Hematopoietic multipotent progenitor cell treated with erythropoietin and hydrocortisone succinate and interleukin-3 and kit ligand, for 15 days (in vitro differentiated cells): ENCODE data around the gene ANAPC16.
A peak's percentile ranks its signal among the peaks of the same experiment; 100 is the strongest.
"Not testable (repeated sequence)": the region's sequence is repeated elsewhere in the genome, so short reads cannot be mapped to it uniquely, and the experiment has no call there.

Experiments
- DNase-seq: peaks from one replicate; pipeline ENCODE4 v3.0.0-alpha.2; 2015; ENCODE audit warnings: low spot score

Gene ANAPC16

DNA sequence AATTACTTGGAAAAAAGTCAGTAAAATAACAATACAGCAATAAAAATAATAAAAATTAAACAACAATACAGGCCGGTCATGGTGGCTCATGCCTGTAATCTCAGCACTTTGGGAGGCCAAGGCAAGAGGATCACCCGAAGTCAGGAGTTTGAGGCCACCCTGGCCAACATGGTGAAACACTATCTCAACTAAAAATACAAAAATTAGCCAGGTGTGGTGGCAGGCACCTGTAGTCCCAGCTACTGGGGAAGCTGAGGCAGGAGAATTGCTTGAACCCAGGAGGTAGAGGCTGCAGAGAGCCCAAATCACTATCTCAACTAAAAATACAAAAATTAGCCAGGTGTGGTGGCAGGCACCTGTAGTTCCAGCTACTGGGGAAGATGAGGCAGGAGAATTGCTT is 4.0 kb upstream of the ANAPC16 start:
- not testable (repeated sequence) for DNase-seq

DNA sequence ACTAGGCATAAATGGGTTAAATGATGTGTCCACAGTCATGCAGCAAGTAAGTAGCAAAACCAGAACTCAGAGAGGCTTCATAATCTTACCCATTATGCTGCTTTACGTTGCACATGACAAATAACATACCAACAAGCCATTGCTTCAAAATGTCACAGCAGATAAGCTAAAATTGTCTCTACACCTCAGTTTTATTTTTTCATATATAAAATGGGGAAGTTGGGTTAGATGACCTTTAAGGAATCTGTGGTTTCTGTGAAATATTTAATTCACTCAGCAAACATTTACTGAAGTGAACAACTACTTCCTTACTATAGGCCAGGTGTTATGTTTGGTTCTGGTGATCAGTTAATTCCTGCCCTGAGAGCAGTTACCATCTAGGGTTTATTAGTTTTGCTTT is 2.5 kb downstream of the ANAPC16 start:
- no peak for DNase-seq

DNA sequence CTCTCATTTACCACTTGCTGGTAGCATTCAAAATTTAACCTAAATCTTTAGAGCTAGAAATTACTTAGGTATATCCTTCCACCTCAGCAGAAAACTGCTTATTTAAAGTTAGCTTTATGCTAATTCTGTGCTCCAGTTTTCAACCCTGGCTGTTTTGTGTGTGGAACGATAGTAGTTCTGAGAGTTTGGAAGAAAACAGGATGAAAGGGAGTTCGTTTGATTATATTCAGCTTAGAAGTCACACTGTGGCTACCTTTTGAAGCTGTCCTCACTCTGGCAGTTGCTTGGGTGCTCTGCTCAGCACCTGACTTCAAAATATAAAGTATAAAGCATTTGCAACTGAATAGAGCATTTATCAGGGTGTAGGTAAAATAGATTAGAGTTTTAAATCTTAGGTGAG is 2.9 kb downstream of the ANAPC16 start:
- DNase-seq, result no peak

DNA sequence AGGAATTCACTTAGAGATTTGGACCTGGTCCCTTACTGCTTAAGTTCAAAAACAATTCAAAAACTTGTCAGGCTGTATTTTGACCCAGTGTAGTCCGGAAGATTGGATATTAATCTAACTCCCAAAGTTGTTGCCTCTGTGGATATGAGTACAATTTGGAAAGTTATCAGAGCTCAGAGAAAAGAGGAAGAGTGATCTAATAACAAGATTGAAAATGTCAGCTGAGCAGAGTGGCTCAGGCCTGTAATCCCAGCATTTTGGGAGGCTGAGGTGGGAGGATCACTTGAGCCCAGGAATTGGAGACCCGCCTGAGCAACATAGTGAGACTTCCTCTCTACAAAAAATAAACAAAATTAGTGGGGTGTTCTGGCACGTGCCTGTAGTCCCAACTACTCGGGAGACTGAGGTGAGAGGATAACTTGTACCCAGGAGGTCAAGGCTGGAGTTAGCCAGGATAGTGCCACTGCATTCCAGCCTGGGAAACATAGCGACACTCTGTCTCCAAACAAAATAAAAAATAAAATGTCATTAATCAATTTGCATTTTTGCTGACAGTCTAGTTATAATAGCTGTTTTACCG is 3.5 kb downstream of the ANAPC16 start:
- DNase-seq, result no peak

DNA sequence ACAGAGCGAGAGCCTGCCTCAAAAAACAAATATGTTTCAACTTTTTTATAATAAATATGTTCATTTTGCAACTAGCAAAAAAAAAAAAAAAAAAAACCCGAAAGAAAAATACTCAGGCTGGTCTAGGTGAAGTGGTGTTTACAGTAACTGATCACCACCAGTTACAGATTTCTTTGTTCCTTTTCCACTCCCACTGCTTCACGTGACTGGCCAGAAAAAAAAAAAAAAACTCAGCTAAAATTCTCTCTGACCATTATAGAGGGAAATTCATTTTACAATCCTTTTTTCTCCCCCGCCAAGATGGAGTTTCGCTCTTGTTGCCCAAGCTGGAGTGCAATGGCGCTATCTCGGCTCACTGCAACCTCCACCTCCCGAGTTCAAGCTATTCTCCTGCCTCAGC is 4.8 kb downstream of the ANAPC16 start:
- DNase-seq, result no peak

DNA sequence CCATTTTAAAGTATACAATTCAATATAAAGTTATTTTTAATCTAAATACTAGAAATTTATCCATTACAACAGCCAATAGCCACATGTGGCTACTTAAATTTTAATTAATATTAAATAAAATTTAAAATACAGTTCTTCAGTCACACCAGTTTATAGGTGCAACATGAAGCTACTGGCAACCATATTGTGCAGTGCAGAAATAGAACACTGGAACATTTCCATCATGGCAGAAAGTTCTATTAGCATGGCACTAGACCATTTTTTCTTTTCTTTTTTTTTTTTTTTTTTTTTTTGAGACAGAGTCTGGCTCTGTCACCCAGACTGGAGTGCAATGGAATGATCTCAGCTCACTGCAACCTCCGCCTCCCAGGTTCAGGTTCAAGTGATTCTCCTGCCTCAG is 5.5 kb downstream of the ANAPC16 start:
- no peak for DNase-seq

DNA sequence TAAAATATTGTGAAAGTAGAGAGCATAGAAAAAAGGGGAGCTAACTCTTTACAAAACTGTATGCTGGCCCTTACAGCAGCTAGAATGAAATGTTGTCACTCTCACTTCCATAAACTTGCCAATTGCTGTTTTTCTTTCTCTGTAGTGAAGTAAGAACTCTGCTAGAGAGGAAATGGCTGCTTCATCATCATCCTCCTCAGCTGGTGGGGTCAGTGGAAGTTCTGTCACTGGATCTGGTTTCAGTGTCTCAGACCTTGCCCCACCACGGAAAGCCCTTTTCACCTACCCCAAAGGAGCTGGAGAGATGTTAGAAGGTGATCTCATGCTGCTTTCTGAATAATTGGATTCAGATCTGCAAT is 7.9 kb downstream of the ANAPC16 start:
- no peak for DNase-seq

DNA sequence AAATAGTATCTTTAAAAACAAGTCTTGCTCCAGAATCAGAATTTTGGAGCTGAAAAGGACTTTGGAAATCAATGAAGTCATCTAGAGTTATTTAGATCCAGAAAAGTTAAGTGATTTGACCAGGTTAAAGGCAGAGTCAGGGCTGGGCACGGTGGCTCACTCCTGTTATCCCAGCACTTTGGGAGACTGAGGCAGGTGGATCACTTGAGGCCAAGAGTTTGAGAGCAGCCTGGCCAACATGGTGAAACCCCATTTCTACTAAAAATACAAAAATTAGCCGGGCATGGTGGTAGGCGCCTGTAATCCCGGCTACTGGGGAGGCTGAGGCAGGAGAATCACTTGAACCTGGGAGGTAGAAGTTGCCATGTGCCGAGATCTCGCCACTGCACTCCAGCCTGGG is 8.4 kb downstream of the ANAPC16 start:
- DNase-seq, result not testable (repeated sequence)

DNA sequence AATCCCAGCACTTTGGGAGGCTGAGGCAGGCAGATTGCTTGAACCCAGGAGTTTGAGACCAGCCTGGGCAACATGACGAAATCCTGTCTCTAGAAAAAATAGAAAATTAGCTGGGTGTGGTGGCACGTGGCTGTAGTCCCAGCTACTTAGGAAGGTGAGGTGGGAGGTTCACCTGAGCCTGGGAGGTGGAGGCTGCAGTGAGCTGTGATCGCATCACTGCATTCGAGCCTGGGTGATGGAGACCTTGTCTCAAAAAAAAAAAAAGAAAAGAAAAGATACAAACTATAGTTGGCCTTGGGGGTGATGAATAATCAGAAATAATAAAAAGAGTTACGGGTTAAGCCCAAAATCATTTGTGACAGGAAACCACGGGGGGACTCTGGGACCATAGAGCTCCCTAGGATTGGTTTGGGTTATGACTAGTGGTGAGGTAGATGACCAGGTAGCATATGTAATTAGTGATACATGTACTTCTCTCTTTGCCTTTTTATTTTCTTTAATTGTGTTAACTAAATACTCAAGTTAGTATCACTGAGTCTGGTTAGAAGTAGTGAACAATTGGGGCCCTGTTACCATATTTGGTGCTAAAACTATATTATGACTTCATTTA is 10.7 kb downstream of the ANAPC16 start:
- DNase-seq, result no peak

DNA sequence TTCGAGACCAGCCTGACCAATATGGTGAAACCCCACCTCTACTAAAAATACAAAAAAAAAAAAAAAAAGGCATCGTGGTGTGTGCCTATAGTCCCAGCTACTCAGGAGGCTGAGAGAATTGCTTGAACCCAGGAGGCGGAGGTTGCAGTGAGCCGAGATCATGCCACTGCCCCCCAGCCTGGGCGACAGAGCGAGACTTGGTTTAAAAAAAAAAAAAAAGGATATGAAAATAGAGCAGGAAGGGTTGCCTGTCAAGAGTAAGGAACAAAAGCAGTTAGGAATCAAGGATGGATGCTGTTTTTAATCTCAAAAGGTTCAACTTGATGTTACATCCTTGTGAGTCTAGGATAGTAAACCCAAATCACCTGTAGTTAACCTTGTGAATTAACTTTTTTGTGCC is 12.0 kb downstream of the ANAPC16 start:
- no peak for DNase-seq

DNA sequence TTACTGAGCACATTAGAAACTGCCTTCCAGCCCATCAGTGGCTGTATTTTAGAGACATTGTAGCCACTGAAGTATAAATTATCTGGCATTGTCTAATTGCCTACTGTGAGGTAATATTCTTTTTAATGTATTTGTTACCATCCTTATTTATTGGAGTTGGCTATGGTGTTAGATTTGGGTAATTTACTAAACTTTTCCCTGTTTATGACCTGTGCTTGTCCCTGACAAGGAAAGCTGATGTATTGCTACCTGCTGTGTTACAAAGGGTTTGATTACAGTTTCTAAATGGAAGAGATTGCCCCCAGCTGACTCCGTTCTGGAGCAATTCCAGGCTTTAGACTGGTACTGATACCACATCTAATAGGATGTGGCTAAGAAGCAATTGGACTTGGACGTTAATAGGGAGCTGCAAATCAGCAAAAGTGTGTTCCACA is 12.5 kb downstream of the ANAPC16 start:
- DNase-seq, result no peak

DNA sequence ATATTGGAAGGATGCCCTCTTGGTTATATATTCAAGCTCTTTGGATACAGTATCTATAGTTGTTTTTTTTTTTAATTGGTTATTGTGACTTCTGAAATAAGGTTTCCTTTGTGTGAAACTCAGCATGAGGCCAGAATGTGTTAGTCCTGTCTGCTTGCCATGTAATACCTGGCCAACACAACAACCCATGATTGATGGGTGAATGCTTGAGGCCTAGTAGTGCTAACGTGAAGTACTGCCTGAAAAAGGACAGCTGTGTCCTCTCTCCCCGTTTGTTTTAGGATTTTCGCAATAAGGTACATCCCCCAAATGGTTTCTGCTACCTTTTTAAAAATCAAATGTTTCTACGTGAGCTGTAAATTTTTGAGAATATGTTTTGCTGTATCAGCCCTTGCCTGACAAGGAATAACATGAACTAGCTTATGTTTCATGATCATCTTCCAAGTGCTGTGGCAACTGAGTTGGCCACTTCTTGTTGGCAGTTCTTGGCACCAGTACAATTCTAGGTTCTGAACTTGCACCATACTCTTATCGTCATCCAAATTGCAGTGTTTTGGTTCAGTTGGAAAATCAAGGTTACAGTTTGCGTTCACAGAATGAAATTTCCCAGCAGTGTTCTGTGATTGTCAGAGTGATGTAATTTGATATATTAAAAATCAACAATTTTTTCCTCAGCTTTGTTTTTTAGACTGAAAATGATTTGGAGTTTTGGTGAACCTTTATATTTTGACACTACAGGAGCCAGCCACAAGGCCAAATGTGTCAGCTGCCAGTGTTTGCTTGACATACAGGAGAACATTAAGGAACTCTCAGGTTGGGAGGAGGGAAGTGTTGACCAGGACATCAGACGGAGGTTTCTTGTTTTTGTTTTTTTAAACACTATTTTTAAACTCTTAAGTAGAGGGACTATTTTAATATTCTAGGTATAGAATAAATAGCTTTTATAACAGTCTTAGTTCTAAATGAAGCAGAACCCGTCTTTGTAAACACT is 13.7 kb downstream of the ANAPC16 start:
- no peak for DNase-seq

DNA sequence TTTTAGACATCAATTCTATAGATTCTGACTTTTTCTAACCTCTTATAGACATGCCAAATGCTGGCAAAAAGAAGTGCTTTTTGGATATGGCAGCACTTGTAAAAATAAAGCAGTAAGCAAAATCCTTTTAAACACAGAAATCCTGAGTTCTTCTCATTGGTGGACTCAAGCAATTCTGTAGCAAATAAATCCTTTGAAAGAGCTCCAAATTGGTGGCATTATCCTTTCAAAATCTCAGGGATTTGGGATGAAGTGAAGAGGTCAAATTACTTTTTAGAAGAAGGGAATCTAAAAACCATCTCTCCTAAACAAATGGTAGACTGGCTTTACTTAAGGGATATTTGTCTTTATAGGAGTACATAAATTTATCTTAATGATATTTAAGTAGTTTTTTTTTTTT is 17.8 kb downstream of the ANAPC16 start:
- DNase-seq, result no peak

DNA sequence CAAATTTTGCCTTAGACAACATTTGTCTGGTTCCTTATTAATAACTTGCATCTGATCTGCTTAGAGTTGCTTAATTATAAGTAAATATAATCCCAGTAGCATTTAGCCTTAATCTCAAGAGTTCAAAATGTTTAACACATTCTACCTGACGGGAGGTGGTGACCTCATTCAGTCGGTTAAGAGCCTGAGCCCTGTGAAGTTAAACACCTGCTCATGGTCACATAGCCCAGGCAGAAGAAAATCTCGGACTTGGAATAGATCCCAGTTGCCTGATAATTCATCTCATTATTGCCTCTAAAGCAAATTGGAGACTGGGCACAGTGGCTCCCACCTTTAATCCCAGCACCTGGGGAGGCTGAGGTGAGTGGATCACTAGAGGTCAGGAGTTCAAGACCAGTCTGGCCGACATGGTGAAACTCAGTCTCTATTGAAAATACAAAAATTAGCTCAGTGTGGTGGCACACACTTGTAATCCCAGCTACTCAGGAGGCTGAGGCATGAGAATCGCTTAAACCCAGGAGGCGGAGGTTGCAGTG is 18.8 kb downstream of the ANAPC16 start:
- no peak for DNase-seq

DNA sequence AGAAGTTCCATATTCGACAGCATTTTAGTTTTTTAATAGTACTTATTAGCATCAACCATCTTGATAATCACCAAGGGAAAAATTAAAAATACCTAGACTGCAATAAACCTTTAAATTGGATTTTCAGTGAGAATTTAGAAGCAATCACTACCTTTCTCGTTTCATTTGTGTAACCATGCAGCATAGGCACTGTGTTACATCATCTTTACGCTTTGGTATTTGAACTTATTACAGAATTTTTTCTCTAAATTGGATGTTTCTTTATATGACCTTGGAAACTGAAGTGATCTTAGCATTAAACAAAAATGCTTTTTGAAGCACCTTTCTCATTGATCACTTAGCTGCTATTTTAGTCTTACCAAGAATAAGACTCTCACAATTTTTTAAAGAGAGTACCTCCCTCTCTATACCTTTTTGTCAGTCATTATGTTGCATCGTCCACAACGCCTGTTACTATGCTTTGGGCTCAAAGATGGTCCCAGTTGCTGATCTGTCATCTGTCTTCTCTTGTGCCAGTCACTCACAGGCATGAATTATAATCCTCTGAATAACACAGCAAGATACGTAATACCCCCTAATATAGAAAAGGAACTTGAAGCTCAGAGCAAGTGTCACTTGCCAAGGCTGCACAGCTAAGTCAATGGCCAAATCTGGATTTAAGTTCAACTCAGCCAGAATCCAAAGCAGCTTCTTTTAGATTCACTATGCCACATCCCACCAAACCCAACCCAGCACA is 19.9 kb downstream of the ANAPC16 start:
- DNase-seq, result no peak

DNA sequence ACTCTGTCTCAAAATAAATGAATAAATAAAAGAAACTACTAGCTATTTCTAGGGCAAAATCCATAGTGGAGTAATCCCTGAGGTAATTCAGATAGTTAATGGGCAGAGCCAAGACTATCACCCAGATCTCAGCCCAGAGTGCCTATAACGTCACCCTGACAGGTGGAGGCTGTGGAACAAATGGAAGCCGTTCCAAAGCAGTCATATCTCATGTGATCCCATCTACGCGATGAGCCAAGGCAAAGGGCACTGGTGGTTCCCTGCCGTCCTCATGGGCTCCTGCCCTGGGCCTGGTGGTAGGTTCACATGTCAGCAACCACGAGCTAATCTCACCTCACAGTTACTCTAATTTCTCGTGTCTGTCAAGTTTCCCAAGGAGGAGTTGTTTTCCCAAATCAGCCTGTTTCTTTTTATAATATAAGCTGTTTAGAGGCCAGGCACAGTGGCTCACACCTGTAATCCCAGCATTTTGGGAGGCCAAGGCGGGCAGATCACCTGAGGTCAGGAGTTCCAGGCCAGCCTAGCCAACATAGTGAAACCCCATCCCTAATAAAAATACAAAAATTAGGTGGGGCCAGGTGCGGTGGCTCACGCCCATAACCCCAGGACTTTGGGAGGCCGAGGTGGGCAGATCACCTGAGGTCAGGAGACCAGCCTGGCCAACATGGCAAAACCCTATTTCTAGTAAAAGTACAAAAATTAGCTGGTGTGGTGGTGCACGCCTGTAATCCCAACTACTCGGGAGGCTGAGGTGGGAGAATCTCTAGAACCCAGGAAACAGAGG is 22.8 kb downstream of the ANAPC16 start:
- DNase-seq, result no peak

DNA sequence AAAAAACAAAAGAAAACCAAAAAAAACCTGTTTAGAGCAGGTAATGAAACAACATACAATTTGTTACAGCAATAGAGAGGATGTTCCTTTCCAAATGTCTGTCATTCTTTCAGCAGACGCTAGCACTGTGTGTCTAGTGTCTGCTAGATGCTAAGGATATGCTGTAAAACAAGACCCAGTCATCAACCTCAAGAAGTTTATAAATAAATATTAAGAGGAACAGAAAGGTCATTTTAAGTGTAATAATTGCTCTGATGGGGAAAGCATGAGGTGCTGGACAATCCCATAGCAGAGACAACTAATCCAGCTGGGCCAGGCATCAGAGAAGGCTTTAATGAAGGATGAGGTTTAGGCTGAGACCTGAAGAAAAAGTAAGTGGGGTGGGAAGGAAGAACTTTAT is 23.6 kb downstream of the ANAPC16 start:
- DNase-seq, result no peak

DNA sequence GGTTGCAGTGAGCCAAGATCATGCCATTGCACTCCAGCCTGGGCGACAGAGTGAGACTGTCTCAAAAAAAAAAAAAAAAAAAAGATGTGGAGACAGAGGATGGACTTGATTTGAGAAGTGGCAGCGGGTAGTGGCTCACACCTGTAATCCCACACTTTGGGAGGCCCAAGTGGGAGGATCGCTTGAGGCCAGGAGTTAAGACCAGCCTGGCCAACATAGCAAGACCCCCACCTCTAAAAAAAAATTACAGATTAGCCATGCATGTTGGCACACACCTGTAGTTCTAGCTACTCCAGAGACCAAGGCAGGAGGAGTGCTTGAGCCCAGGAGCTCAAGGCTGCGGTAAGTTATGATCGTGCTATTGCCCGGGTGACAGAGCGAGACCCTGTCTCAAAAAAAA is 24.6 kb downstream of the ANAPC16 start:
- no peak for DNase-seq

DNA sequence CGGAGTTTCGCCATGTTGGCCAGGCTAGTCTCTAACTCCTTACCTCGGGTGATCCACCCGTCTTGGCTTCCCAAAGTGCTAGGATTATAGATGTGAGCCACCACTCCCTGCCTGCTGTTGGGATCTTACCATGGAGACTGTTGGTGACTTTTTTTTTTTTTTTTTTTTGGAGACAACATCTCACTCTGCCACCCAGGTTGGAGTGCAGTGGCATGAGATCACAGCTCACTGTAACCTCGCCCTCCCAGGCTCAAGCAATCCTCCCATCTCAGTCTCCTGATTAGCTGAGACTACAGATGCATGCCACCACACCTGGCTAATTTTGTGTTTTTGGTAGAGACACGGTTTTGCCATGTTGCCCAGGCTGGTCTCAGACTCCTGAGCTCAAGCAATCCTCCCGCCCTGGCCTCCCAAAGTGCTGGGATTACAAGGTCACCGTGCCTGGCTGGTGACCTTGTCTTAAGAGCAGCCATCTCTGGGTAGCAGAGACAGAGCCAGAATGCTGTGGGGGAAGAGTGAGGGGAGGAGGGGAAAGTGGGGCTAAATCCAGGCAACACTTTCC is 26.0 kb downstream of the ANAPC16 start:
- no peak for DNase-seq

DNA sequence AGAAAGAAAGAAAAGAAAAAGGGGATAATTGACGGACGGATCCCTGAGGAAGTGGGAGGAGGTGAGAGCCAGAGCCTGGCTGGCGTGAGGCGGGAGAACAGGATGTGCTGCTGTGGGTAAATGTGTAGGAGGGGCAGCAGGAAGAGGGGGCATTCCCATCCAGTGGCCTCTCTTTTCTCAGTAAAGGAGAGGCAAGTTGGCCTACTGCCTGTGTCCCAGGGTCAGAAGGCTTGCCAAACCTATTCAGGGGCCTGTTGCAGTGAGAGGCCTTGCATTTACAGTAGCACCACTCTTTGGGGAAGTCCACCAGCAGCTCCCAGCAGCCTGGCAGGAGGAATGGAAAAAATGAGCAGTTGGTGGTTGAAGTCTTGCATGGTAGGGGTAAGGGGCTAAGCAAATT is 26.9 kb downstream of the ANAPC16 start:
- no peak for DNase-seq

DNA sequence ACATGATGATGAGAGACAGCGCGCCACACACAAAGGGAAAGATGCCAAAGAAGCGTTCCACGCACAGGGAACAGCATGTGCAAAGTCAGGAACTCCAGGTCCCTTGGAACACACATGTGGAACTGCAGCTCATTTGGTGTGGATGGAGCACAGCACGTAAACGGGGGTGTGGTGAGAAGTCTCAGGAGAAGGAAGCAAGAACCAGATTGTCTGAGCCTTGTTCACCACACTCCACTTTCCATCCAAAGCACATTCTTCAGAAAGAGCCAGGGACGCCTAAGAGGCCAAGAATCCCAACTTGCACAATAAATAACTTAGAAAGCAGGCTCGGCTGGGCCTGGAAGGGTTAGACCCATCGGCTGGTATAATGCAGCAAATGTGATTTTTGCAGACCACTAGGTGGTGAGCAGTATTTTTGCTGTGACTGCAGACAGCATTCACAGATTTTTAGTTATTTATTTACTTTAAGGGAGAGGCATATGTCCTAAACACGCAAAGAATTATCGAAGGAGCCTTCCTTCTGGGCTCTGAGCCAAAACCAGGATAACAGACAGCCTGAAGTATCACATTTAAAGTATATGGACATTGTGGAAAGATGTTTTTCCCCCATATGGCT is 28.1 kb downstream of the ANAPC16 start:
- DNase-seq, result peak; percentile 23
